K562 (cell line): Measurements from ENCODE around the gene VPS13D. TPM values are rescaled to one million over a fixed set of nuclear protein-coding genes. Genes with fewer than 3 reads are reported as not detected.

Experiments
- ATAC-seq: fragments of 200-7000 bp; cut with Tn5 transposase; 3 replicates; pipeline ENCODE4 v1.9.1; 2020; ENCODE audit warnings: moderate library complexity
- BruUV-seq: library from RNA; stranded (reverse); fragments of 400-500 nt; replicated peaks from 2 replicates; lab custom pipeline; 2021; lab: Mats Ljungman, UMichigan
- CTCF ChIA-PET: fragments of 300-600 bp; formaldehyde crosslinking; extraction: SDS; loops from one replicate; lab custom pipeline; 2021; ENCODE audit warnings: low intra/inter-chr PET ratio; lab: Yijun Ruan, JAX
- POLR2A ChIA-PET: fragments of 300-600, 350-650 bp; sonication (Branson Sonifier 250); formaldehyde crosslinking; extraction: SDS; loops from one replicate; lab custom pipeline; 2021; ENCODE audit warnings: antibody characterized with exemption, inconsistent platforms; lab: Yijun Ruan, JAX
- DNase-seq, 4 experiments: peaks; one replicate each; pipeline versions ENCODE4 v3.0.0 to v3.0.0-alpha.2; 2011 to 2018; ENCODE audit warnings: low spot score in 3 of 4, mixed read lengths in 3 of 4; ENCODE audit errors: extremely low read depth in 1 of 4
- FAIRE-seq: peaks from 2 replicates; lab custom pipeline; 2011; peaks lifted over from hg19 to GRCh38; lab: Jason Lieb, UNC
- H2AFZ ChIP-seq: 2 replicates; pipeline ENCODE4 v1.6.0; 2011; ENCODE audit warnings: low read depth, low read length, control low read depth, inconsistent platforms
- H3K27ac ChIP-seq: fragments of 200-600 bp; 3 replicates; pipeline ENCODE4 v1.8.0; 2011; ENCODE audit warnings: low read depth, mild to moderate bottlenecking, control low read depth, inconsistent platforms, low read length, moderate library complexity, mixed read lengths; ENCODE audit errors: extremely low read depth
- H3K27me3 ChIP-seq, 2 experiments: fragments of 300-600 bp in 1 of 2; 2 replicates in 1 of 2; 3 replicates in 1 of 2; pipeline versions ENCODE4 v1.6.0 to v1.8.0; 2011; ENCODE audit warnings: inconsistent platforms in 2 of 2, low read length in 2 of 2, mild to moderate bottlenecking in 1 of 2, mixed read lengths in 1 of 2, moderate library complexity in 1 of 2; ENCODE audit not compliant: control insufficient read depth in 2 of 2, insufficient read depth in 2 of 2
- H3K36me3 ChIP-seq: fragments of 300-600 bp; 3 replicates; pipeline ENCODE4 v1.8.0; 2011; ENCODE audit warnings: mild to moderate bottlenecking, low read length, inconsistent platforms; ENCODE audit not compliant: control insufficient read depth, insufficient read depth
- H3K4me1 ChIP-seq, 2 experiments: fragments of 200-600 bp in 1 of 2; replicated peaks in 1 of 2; 2 replicates in 1 of 2; 3 replicates in 1 of 2; pipeline versions ENCODE4 v1.5.1 to v1.8.0; 2011; ENCODE audit warnings: inconsistent platforms in 2 of 2, low read length in 2 of 2, mild to moderate bottlenecking in 1 of 2, mixed read lengths in 1 of 2, moderate library complexity in 1 of 2; ENCODE audit not compliant: control insufficient read depth in 2 of 2, insufficient read depth in 2 of 2
- H3K4me2 ChIP-seq: 2 replicates; pipeline ENCODE4 v1.6.1; 2011; ENCODE audit warnings: low read length, control low read depth, inconsistent platforms, mixed read lengths; ENCODE audit not compliant: insufficient read depth
- H3K4me3 ChIP-seq: fragments of 200-600 bp; sonication (generic), shearing (Covaris generic); 2 replicates; pipeline ENCODE4 v1.5.1; 2016; ENCODE audit warnings: control low read depth, inconsistent platforms
- H3K79me2 ChIP-seq: fragments of 200-600 bp; 3 replicates; pipeline ENCODE4 v1.8.0; 2011; ENCODE audit warnings: low read length, inconsistent platforms; ENCODE audit not compliant: control insufficient read depth, insufficient read depth
- H3K9ac ChIP-seq, 2 experiments: 2 replicates each; pipeline versions ENCODE4 v1.6.0 to v1.6.1; 2011; ENCODE audit warnings: low read depth in 2 of 2, low read length in 2 of 2, control low read depth in 1 of 2, inconsistent platforms in 1 of 2, mild to moderate bottlenecking in 1 of 2, mixed read lengths in 1 of 2; ENCODE audit not compliant: insufficient read depth in 1 of 2
- H3K9me1 ChIP-seq: one replicate; pipeline ENCODE4 v1.6.0; 2011; ENCODE audit warnings: inconsistent platforms, mild to moderate bottlenecking, low read length, moderate library complexity; ENCODE audit not compliant: control insufficient read depth, insufficient read depth
- H3K9me3 ChIP-seq: replicated peaks from 2 replicates; pipeline ENCODE4 v1.5.1; 2011; ENCODE audit warnings: low read depth, low read length, inconsistent platforms; ENCODE audit not compliant: control insufficient read depth, insufficient read depth
- H4K20me1 ChIP-seq: replicated peaks from 2 replicates; pipeline ENCODE4 v1.6.1; 2011; ENCODE audit warnings: low read length, inconsistent platforms, mixed read lengths; ENCODE audit not compliant: control insufficient read depth, insufficient read depth
- ELF4 ChIP-seq: fragments of 450-650 bp; formaldehyde crosslinking; IDR thresholded peaks from 2 replicates; pipeline ENCODE4 v1.4.0; 2022; ENCODE audit warnings: missing genetic modification characterization
- FOXP1 ChIP-seq: sonication (generic); formaldehyde crosslinking; IDR thresholded peaks from 2 replicates; pipeline ENCODE4 v1.8.0; 2022; ENCODE audit warnings: mild to moderate bottlenecking, missing genetic modification reagents
- HSF4 ChIP-seq: fragments of 250-450 bp; sonication (Bioruptor Pico); IDR thresholded peaks from 2 replicates; pipeline ENCODE4 v2.1.2; 2022; ENCODE audit warnings: mild to moderate bottlenecking, moderate library complexity, borderline replicate concordance
- ID3 ChIP-seq, 2 experiments: fragments of 250-450 bp in 1 of 2; fragments of 450-650 bp in 1 of 2; sonication (Bioruptor Pico) in 1 of 2; IDR thresholded peaks; 2 replicates each; pipeline versions ENCODE4 v1.6.1 to v1.8.0; 2016 to 2021; ENCODE audit warnings: mild to moderate bottlenecking in 2 of 2, moderate library complexity in 2 of 2, missing compliant biosample characterization in 1 of 2, missing genetic modification characterization in 1 of 2
- NR4A1 ChIP-seq, 2 experiments: fragments of 250-450 bp in 1 of 2; fragments of 450-650 bp in 1 of 2; sonication (Bioruptor Pico) in 1 of 2; IDR thresholded peaks; 2 replicates each; pipeline versions ENCODE4 v1.4.0 to v1.6.1; 2016 to 2020; ENCODE audit warnings: mild to moderate bottlenecking in 2 of 2, missing compliant biosample characterization in 1 of 2, missing genetic modification characterization in 1 of 2, moderate library complexity in 1 of 2
- PCBP2 ChIP-seq: fragments of 200-400 bp; formaldehyde crosslinking; IDR thresholded peaks from 2 replicates; pipeline ENCODE4 v1.6.1; 2018; ENCODE audit warnings: low read length, low read depth, mild to moderate bottlenecking, moderate library complexity; ENCODE audit not compliant: poor library complexity, severe bottlenecking
- SRF ChIP-seq, 2 experiments: fragments of 250-450, 450-650 bp in 1 of 2; sonication (Bioruptor Pico) in 1 of 2; sonication (generic) in 1 of 2; formaldehyde crosslinking; IDR thresholded peaks; 2 replicates each; pipeline versions ENCODE4 v1.5.0 to v1.5.1; 2020 to 2022; ENCODE audit warnings: mild to moderate bottlenecking in 1 of 2, missing genetic modification reagents in 1 of 2
- TBL1XR1 ChIP-seq, 2 experiments: IDR thresholded peaks; 2 replicates each; pipeline ENCODE4 v1.6.1; 2012; ENCODE audit warnings: improper control_type of control experiment in 2 of 2, low read length in 2 of 2, mild to moderate bottlenecking in 1 of 2
- ZKSCAN8 ChIP-seq: fragments of 200-800 bp; sonication (Bioruptor generic); IDR thresholded peaks from 2 replicates; pipeline ENCODE4 v1.6.1; 2016; ENCODE audit warnings: missing genetic modification characterization, missing compliant biosample characterization
- ZNF766 ChIP-seq: fragments of 200-800 bp; sonication (Bioruptor generic); conservative IDR thresholded peaks from 2 replicates; pipeline ENCODE4 v1.6.1; 2016; ENCODE audit warnings: missing genetic modification characterization, missing compliant biosample characterization
- WGBS: fragments of 100-300 bp; shearing (Covaris generic); methylation state at CpG from one replicate; pipeline ENCODE4 v1.1.6; 2016; ENCODE audit warnings: low coverage, mixed read lengths; ENCODE audit not compliant: insufficient coverage; ENCODE audit errors: missing lambda C conversion rate; 5-methylcytosine and 5-hydroxymethylcytosine counted together
- in situ Hi-C: fragments of 300-500 bp; cut with MboI; formaldehyde crosslinking; loops from 4 replicates; pipeline ENCODE4 v1.15.0; 2018; ENCODE audit warnings: inconsistent platforms, mixed read lengths
- intact Hi-C: fragments of 100-400 bp; cut with micrococcal nuclease; formaldehyde crosslinking; loops from 2 replicates; pipeline ENCODE4 v1.14.2; 2022
- polyA plus RNA-seq, 8 experiments: library from polyadenylated mRNA; depleted of rRNA in 4 of 8; stranded (reverse) in 5 of 8; unstranded in 3 of 8; fragments of >200 nt; fragmentation: Nextera tagmentation in 2 of 8; fragmentation: Illumina TruSeq in 1 of 8; extraction: Ambion mirVana in 2 of 8; extraction: Trizol in 1 of 8; gene quantifications; 2 replicates each; pipeline versions ENCODE4 v1.2.1 to v1.2.3, GENCODE V29; 2011 to 2014; ENCODE audit warnings: inconsistent platforms in 1 of 8, missing spikeins in 1 of 8
- total RNA-seq, 7 experiments: library from RNA; depleted of rRNA in 6 of 7; stranded (reverse); fragments of >200 nt in 6 of 7; fragmentation: Illumina TruSeq in 2 of 7; extraction: Trizol in 2 of 7; gene quantifications; 2 replicates each; pipeline versions ENCODE4 v1.2.1 to v1.2.3, GENCODE V29; 2011 to 2021; ENCODE audit warnings: low replicate concordance in 1 of 7
- TF ChIP-seq, protein P1 (sequence below): fragments of 200-800 bp; sonication (Bioruptor generic); IDR thresholded peaks from 2 replicates; pipeline ENCODE4 v1.6.1; 2016; ENCODE audit warnings: missing genetic modification characterization, missing compliant biosample characterization
- TF ChIP-seq, protein P2 (sequence below): sonication (generic); formaldehyde crosslinking; IDR thresholded peaks from 2 replicates; pipeline ENCODE4 v1.8.1; 2022; ENCODE audit warnings: missing genetic modification reagents

Gene VPS13D
- total and polyA plus RNA-seq, 9 of the 15 experiments (the other 6 are each of a cell fraction or from before 2014, with no cell fraction given), result 6.1 to 51.5 (median 38.5) TPM

GRCh38 chr1:12447307-12447706, 217.5 kb downstream of the VPS13D start (continued):
- no peak for TF ChIP-seq ID3 (CRISPR knock-in tag; IDR thresholded peaks at IDR 0.05)
- no peak for TF ChIP-seq ID3 (tag; IDR thresholded peaks at IDR 0.05)
- TF ChIP-seq, all 486 proteins: peak for 0

GRCh38 chr1:12447849-12448312, 218.1 kb downstream of the VPS13D start:
- intact Hi-C loops, result loop anchor here (1.0 to 2.0 kb wide), 3 partner anchors 81 to 171 kb away; partner anchors contain the start of gene DHRS3
- Histone ChIP-seq H3K4me1 (peaks cover 23 to 79% of the 10 kb centered on the region in 2 experiments), H3K27ac (peak overlapping the region; percentile 95), H3K9ac (peak overlapping the region; percentile 57 to 71; a peak in 3 of 4 replicates), H4K20me1 (no peaks in the 10 kb centered on the region), H3K9me1 (peaks cover 2% of the 10 kb centered on the region), H3K4me3 (no peak overlapping the region), H3K27me3 (no peaks in the 10 kb centered on the region), H3K36me3 (peaks cover 36% of the 10 kb centered on the region), H3K79me2 (peaks cover 47% of the 10 kb centered on the region), H3K4me2 (peak overlapping the region; percentile 58; the same call in 1 of the 2 replicates), H3K9me3 (no peaks in the 10 kb centered on the region), H2AFZ (no peak overlapping the region)
- no peak for FAIRE-seq
- BruUV-seq, result no TSS peak
- DNase-seq, result no peak
- no peak for ATAC-seq
- in situ Hi-C loops, result no loop called here
- 25% methylated on average over 7 of the region's 7 CpGs for WGBS
- ChIA-PET CTCF (no interaction called here), POLR2A (interaction anchor here (0.9 to 3.2 kb wide), 10 partner anchors 9 to 45 kb away, joined by 3 to 14 read pairs (median 6); no protein-coding TSS in a partner anchor)
- no peak for TF ChIP-seq TBL1XR1 (IDR thresholded peaks at IDR 0.05; ENCODE audit: low read length in 2 of 2)
- no peak for TF ChIP-seq PCBP2
- 0 out of 2 replicates have a peak, but pooled peaks have one; percentile 9 for TF ChIP-seq ELF4 (CRISPR knock-in tag)
- peak; percentile 52 for TF ChIP-seq ZNF766 (CRISPR knock-in tag)
- TF ChIP-seq, protein P1, sequence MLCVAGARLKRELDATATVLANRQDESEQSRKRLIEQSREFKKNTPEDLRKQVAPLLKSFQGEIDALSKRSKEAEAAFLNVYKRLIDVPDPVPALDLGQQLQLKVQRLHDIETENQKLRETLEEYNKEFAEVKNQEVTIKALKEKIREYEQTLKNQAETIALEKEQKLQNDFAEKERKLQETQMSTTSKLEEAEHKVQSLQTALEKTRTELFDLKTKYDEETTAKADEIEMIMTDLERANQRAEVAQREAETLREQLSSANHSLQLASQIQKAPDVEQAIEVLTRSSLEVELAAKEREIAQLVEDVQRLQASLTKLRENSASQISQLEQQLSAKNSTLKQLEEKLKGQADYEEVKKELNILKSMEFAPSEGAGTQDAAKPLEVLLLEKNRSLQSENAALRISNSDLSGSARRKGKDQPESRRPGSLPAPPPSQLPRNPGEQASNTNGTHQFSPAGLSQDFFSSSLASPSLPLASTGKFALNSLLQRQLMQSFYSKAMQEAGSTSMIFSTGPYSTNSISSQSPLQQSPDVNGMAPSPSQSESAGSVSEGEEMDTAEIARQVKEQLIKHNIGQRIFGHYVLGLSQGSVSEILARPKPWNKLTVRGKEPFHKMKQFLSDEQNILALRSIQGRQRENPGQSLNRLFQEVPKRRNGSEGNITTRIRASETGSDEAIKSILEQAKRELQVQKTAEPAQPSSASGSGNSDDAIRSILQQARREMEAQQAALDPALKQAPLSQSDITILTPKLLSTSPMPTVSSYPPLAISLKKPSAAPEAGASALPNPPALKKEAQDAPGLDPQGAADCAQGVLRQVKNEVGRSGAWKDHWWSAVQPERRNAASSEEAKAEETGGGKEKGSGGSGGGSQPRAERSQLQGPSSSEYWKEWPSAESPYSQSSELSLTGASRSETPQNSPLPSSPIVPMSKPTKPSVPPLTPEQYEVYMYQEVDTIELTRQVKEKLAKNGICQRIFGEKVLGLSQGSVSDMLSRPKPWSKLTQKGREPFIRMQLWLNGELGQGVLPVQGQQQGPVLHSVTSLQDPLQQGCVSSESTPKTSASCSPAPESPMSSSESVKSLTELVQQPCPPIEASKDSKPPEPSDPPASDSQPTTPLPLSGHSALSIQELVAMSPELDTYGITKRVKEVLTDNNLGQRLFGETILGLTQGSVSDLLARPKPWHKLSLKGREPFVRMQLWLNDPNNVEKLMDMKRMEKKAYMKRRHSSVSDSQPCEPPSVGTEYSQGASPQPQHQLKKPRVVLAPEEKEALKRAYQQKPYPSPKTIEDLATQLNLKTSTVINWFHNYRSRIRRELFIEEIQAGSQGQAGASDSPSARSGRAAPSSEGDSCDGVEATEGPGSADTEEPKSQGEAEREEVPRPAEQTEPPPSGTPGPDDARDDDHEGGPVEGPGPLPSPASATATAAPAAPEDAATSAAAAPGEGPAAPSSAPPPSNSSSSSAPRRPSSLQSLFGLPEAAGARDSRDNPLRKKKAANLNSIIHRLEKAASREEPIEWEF (CRISPR knock-in tag), result peak; percentile 39; the same call in 1 of the 2 replicates
- TF ChIP-seq HSF4 (CRISPR knock-in tag), result peak; percentile 52; the same call in 1 of the 2 replicates
- no peak for TF ChIP-seq SRF (CRISPR knock-in tag; IDR thresholded peaks at IDR 0.05)
- TF ChIP-seq FOXP1, result no peak
- no peak for TF ChIP-seq ZKSCAN8 (CRISPR knock-in tag)
- TF ChIP-seq, protein P2, sequence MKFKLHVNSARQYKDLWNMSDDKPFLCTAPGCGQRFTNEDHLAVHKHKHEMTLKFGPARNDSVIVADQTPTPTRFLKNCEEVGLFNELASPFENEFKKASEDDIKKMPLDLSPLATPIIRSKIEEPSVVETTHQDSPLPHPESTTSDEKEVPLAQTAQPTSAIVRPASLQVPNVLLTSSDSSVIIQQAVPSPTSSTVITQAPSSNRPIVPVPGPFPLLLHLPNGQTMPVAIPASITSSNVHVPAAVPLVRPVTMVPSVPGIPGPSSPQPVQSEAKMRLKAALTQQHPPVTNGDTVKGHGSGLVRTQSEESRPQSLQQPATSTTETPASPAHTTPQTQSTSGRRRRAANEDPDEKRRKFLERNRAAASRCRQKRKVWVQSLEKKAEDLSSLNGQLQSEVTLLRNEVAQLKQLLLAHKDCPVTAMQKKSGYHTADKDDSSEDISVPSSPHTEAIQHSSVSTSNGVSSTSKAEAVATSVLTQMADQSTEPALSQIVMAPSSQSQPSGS (CRISPR knock-in tag), result no peak
- TF ChIP-seq NR4A1 (CRISPR knock-in tag; IDR thresholded peaks at IDR 0.05), result no peak
- TF ChIP-seq NR4A1 (tag; IDR thresholded peaks at IDR 0.05), result peak; percentile 90
